Endodermal cell (in vitro differentiated cells): Measurements from ENCODE around the gene UNC5CL. TPM values are rescaled to one million over a fixed set of nuclear protein-coding genes. Genes with fewer than 3 reads are reported as not detected.

Source experiments
- DNase-seq: peaks from one replicate; pipeline ENCODE4 v3.0.0-alpha.2; 2017
- H3K27ac ChIP-seq: 2 replicates; pipeline ENCODE4 v1.5.1; 2013; ENCODE audit warnings: mild to moderate bottlenecking, low read depth, low read length, moderate library complexity
- H3K27me3 ChIP-seq: 2 replicates; pipeline ENCODE4 v1.6.1; 2013; ENCODE audit warnings: mild to moderate bottlenecking, low read length, moderate library complexity; ENCODE audit not compliant: insufficient read depth, control insufficient read depth, poor library complexity, severe bottlenecking
- H3K36me3 ChIP-seq: 2 replicates; pipeline ENCODE4 v1.7.0; 2013; ENCODE audit warnings: mild to moderate bottlenecking, low read length, moderate library complexity; ENCODE audit not compliant: control insufficient read depth, insufficient read depth
- H3K4me1 ChIP-seq: one replicate; pipeline ENCODE4 v1.7.0; 2013; ENCODE audit warnings: low read length; ENCODE audit not compliant: control insufficient read depth, insufficient read depth
- H3K4me3 ChIP-seq: 2 replicates; pipeline ENCODE4 v1.5.1; 2013; ENCODE audit warnings: mild to moderate bottlenecking, low read length, moderate library complexity
- H3K9ac ChIP-seq: 2 replicates; pipeline ENCODE4 v1.6.1; 2013; ENCODE audit warnings: mild to moderate bottlenecking, low read length, moderate library complexity; ENCODE audit not compliant: poor library complexity, severe bottlenecking; ENCODE audit errors: extremely low read depth
- H3K9me3 ChIP-seq: 2 replicates; pipeline ENCODE4 v1.6.1; 2013; ENCODE audit warnings: mild to moderate bottlenecking, low read length, moderate library complexity; ENCODE audit not compliant: control insufficient read depth
- H3K27ac Mint-ChIP-seq: 2 replicates; pipeline ENCODE4 v1.8.0; 2020; ENCODE audit warnings: mixed read lengths
- H3K27me3 Mint-ChIP-seq: 2 replicates; pipeline ENCODE4 v1.8.0; 2021; ENCODE audit warnings: mild to moderate bottlenecking, mixed read lengths; ENCODE audit not compliant: insufficient read depth
- H3K36me3 Mint-ChIP-seq: 2 replicates; pipeline ENCODE4 v1.8.0; 2020; ENCODE audit warnings: low read depth, mixed read lengths
- H3K4me1 Mint-ChIP-seq: 2 replicates; pipeline ENCODE4 v1.8.0; 2020; ENCODE audit warnings: mixed read lengths
- H3K4me3 Mint-ChIP-seq: 2 replicates; pipeline ENCODE4 v1.8.0; 2020; ENCODE audit warnings: mild to moderate bottlenecking, moderate library complexity, mixed read lengths
- H3K9me3 Mint-ChIP-seq: 2 replicates; pipeline ENCODE4 v1.8.0; 2020; ENCODE audit warnings: mild to moderate bottlenecking, mixed read lengths
- WGBS, 2 experiments: methylation state at CpG; one replicate each; pipeline versions ENCODE4 v1.1.5 to v1.1.7; 2013; ENCODE audit warnings: missing lambda C conversion rate in 2 of 2, mixed read lengths in 1 of 2; ENCODE audit not compliant: insufficient coverage in 1 of 2, insufficient read length in 1 of 2; 5-methylcytosine and 5-hydroxymethylcytosine counted together
- total RNA-seq, 2 donors: library from RNA; stranded (reverse); fragmentation: NEBNext Ultra II Directional in 1 of 2; extraction: Animal tissue kit (Norgen Biotek cat#: 25700) in 1 of 2; gene quantifications; 2 replicates in 1 of 2; 3 replicates in 1 of 2; pipeline ENCODE4 v1.2.1, GENCODE V29; 2021
- TF ChIP-seq, protein P1 (sequence below): fragments of 200-600 bp; sonication (generic); conservative IDR thresholded peaks from 2 replicates; pipeline ENCODE4 v1.5.0; 2021; ENCODE audit warnings: antibody characterized with exemption, mild to moderate bottlenecking

The UNC5CL gene
- total RNA-seq, 2 donors from 2014 or later = 3.8 to 4.7 TPM

- no peak overlapping the region for H3K27ac Mint-ChIP-seq
- DNase-seq = no peak
- WGBS, 2 experiments = 93 to 94% methylated on average over 4 of the region's 4 CpGs
- Histone ChIP-seq H3K4me3 (no peak overlapping the region), H3K9ac (no peak overlapping the region), H3K27ac (no peak overlapping the region), H3K27me3 (no peaks in the 10 kb centered on the region), H3K4me1 (peaks cover 2% of the 10 kb centered on the region), H3K9me3 (peaks cover 7% of the 10 kb centered on the region), H3K36me3 (no peaks in the 10 kb centered on the region)
- H3K27me3 Mint-ChIP-seq = peaks cover 6% of the 10 kb centered on the region
- TF ChIP-seq, protein P1, sequence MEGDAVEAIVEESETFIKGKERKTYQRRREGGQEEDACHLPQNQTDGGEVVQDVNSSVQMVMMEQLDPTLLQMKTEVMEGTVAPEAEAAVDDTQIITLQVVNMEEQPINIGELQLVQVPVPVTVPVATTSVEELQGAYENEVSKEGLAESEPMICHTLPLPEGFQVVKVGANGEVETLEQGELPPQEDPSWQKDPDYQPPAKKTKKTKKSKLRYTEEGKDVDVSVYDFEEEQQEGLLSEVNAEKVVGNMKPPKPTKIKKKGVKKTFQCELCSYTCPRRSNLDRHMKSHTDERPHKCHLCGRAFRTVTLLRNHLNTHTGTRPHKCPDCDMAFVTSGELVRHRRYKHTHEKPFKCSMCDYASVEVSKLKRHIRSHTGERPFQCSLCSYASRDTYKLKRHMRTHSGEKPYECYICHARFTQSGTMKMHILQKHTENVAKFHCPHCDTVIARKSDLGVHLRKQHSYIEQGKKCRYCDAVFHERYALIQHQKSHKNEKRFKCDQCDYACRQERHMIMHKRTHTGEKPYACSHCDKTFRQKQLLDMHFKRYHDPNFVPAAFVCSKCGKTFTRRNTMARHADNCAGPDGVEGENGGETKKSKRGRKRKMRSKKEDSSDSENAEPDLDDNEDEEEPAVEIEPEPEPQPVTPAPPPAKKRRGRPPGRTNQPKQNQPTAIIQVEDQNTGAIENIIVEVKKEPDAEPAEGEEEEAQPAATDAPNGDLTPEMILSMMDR = no peak
- H3K4me3 Mint-ChIP-seq = no peak overlapping the region
- H3K9me3 Mint-ChIP-seq = peaks cover 17% of the 10 kb centered on the region
- H3K36me3 Mint-ChIP-seq = no peaks in the 10 kb centered on the region
- peaks cover 9% of the 10 kb centered on the region for H3K4me1 Mint-ChIP-seq
These were observed 61.9 kb downstream of the UNC5CL start for GRCh38 chr6:40977085-40977484.

Other genes with a start within 250 kb of the UNC5CL start
- gene TSPO2, start 3.2 kb upstream of the UNC5CL start, total RNA-seq = not detected
- gene APOBEC2, start 14.0 kb upstream of the UNC5CL start, total RNA-seq = under 1 TPM in 1 of 2 donors, not detected in 1; 0.31 TPM
- 10 to 100 TPM; 33.8 to 40.7 TPM for gene OARD1, start 33.1 kb upstream of the UNC5CL start, total RNA-seq
- 10 to 100 TPM; 44.8 to 45.8 TPM for gene NFYA, start 33.8 kb upstream of the UNC5CL start, total RNA-seq
- under 1 TPM; 0.31 to 0.53 TPM for gene TREML1, start 115.1 kb upstream of the UNC5CL start, total RNA-seq
- gene TREM2, start 123.9 kb upstream of the UNC5CL start, total RNA-seq = not detected
- gene TREML2, start 161.9 kb upstream of the UNC5CL start, total RNA-seq = not detected
- not detected for gene TREML4, start 189.1 kb upstream of the UNC5CL start, total RNA-seq
- not detected for gene TREM1, start 247.5 kb upstream of the UNC5CL start, total RNA-seq